ENCODE measurements around the gene EHBP1.

EHBP1 gene

GRCh38 chr2:63049211-63049969, 343.9 kb downstream of the EHBP1 start:
- peak overlapping the region; percentile 54 for H3K27ac Mint-ChIP-seq
- no peaks in the 10 kb centered on the region for H3K9me3 Mint-ChIP-seq
- peak overlapping the region; percentile 85 for H3K4me3 Mint-ChIP-seq
- H3K36me3 Mint-ChIP-seq, result peaks cover 5% of the 10 kb centered on the region
- ATAC-seq, result no peak
- DNase-seq (ENCODE audit: low spot score in 2 of 2), result no peak
- H3K4me1 Mint-ChIP-seq, result peaks cover 50% of the 10 kb centered on the region

GRCh38 chr2:63049970-63050333, 344.4 kb downstream of the EHBP1 start:
- Mint-ChIP-seq H3K27ac (peak overlapping the region; percentile 54), H3K4me1 (peaks cover 55% of the 10 kb centered on the region), H3K36me3 (peaks cover 4% of the 10 kb centered on the region), H3K4me3 (peak overlapping the region; percentile 85), H3K9me3 (no peaks in the 10 kb centered on the region)
- ATAC-seq, result peak; percentile 41
- no peak for DNase-seq (ENCODE audit: low spot score in 2 of 2)

DNA sequence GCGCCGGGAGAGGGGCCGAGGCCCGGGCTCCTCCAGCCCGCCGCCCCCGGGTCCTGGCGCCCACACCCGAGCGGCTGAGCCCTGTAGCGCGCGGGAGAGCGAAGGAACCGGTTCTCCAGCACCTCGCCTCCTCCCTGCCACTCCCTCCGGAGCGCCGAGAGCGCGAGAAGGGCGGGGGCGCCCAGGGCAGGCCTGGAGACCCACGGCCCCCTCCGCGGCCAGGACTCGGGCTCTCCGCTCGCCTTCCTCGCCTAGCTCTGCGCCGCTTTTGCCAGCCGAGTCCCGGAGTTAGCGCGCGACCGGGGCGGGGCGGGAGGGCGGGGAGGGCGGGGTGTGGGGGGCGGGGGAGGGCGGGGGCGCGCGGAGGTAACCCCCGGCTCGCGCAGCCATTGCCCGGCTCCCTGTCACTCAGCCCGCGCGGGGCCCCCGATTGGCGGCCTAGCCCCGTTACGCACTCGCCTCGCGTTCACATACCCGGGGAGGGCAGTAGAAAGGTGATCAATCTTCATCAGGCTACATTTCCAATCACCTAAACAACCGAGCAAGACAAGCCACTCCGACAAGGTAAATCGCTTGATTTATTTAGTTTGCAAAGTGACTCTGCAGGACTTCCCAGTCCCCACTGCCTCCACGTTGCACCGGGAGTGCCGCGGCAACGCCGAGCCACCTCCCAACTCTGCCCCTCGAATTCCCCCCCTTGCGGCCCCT, 345.0 kb downstream of the EHBP1 start, which contains the start of gene OTX1:
OTX1 (plus strand) TSS at position 497 of the 708 bp plus-strand sequence. CDS start 2,161 bp downstream, outside the sequence.
- Mint-ChIP-seq H3K4me3 (peak within 1 kb of the TSS; percentile 85), H3K27ac (peak within 1 kb of the TSS; percentile 54), H3K36me3 (no peaks in the 10 kb centered on the region), H3K4me1 (peaks cover 61% of the 10 kb centered on the region), H3K9me3 (no peaks in the 10 kb centered on the region)
- DNase-seq (ENCODE audit: low spot score in 2 of 2), result peak in 1 of 2 donors; percentile 84
- peak; percentile 86 for ATAC-seq

GRCh38 chr2:63051042-63051794, 345.7 kb downstream of the EHBP1 start:
- no peak for ATAC-seq
- Mint-ChIP-seq H3K27ac (no peak overlapping the region), H3K4me3 (peak overlapping the region; percentile 85), H3K4me1 (peaks cover 68% of the 10 kb centered on the region), H3K36me3 (no peaks in the 10 kb centered on the region), H3K9me3 (no peaks in the 10 kb centered on the region)
- peak in 1 of 2 donors; percentile 59 for DNase-seq (ENCODE audit: low spot score in 2 of 2)

GRCh38 chr2:63051795-63052333, 346.4 kb downstream of the EHBP1 start:
- Mint-ChIP-seq H3K9me3 (no peaks in the 10 kb centered on the region), H3K36me3 (no peaks in the 10 kb centered on the region), H3K4me1 (peaks cover 75% of the 10 kb centered on the region), H3K4me3 (peak overlapping the region; percentile 85), H3K27ac (no peak overlapping the region)
- DNase-seq (ENCODE audit: low spot score in 2 of 2), result no peak
- ATAC-seq, result no peak

- DNase-seq (ENCODE audit: low spot score in 2 of 2), result no peak
- Mint-ChIP-seq H3K4me3 (peak overlapping the region; percentile 85), H3K9me3 (no peaks in the 10 kb centered on the region), H3K4me1 (peaks cover 81% of the 10 kb centered on the region), H3K27ac (no peak overlapping the region), H3K36me3 (no peaks in the 10 kb centered on the region)
- ATAC-seq, result no peak
Observed at GRCh38 chr2:63052411-63053080, 347.0 kb downstream of the EHBP1 start.

GRCh38 chr2:63053081-63053888, 347.8 kb downstream of the EHBP1 start:
- no peak overlapping the region for H3K27ac Mint-ChIP-seq
- H3K4me3 Mint-ChIP-seq, result peak overlapping the region; percentile 52
- peaks cover 83% of the 10 kb centered on the region for H3K4me1 Mint-ChIP-seq
- H3K9me3 Mint-ChIP-seq, result no peaks in the 10 kb centered on the region
- H3K36me3 Mint-ChIP-seq, result no peaks in the 10 kb centered on the region
- ATAC-seq, result no peak
- DNase-seq (ENCODE audit: low spot score in 2 of 2), result no peak

GRCh38 chr2:63053889-63054602, 348.5 kb downstream of the EHBP1 start:
- Mint-ChIP-seq H3K4me1 (peaks cover 80% of the 10 kb centered on the region), H3K4me3 (peak overlapping the region; percentile 52), H3K9me3 (no peaks in the 10 kb centered on the region), H3K27ac (no peak overlapping the region), H3K36me3 (no peaks in the 10 kb centered on the region)
- DNase-seq (ENCODE audit: low spot score in 2 of 2) (peak in 1 of 2 donors; percentile 75), ATAC-seq (no peak)

GRCh38 chr2:63054841-63055225, 349.3 kb downstream of the EHBP1 start:
- H3K36me3 Mint-ChIP-seq, result no peaks in the 10 kb centered on the region
- H3K4me1 Mint-ChIP-seq, result peaks cover 75% of the 10 kb centered on the region
- DNase-seq (ENCODE audit: low spot score in 2 of 2), result no peak

DNA sequence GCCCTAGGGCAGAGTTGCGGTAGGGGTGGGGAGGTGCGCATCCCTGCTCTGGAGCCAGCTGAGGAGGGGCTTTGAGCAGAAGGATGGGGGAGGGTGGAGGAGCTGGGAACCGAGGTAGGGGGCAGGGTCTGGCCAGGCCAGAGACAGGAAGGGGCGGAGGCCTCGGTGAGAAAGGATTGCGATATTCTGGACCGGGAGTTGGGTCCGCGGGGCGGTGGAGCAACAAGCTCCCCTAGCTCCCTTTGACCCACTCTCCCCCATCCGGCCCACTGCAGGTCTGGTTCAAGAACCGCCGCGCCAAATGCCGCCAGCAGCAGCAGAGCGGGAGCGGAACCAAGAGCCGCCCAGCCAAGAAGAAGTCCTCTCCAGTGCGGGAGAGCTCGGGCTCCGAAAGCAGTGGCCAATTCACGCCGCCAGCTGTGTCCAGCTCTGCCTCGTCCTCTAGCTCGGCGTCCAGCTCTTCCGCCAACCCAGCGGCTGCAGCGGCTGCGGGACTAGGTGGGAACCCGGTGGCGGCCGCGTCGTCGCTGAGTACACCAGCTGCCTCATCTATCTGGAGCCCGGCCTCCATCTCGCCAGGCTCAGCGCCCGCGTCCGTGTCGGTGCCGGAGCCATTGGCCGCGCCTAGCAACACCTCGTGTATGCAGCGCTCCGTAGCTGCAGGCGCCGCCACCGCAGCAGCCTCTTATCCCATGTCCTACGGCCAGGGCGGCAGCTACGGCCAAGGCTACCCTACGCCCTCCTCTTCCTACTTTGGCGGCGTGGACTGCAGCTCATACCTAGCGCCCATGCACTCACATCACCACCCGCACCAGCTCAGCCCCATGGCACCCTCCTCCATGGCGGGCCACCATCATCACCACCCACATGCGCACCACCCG, 350.0 kb downstream of the EHBP1 start:
- DNase-seq (ENCODE audit: low spot score in 2 of 2), result no peak

More at GRCh38 chr2:63054841-63055225, 349.3 kb downstream of the EHBP1 start:
- H3K9me3 Mint-ChIP-seq, result no peaks in the 10 kb centered on the region
- no peak overlapping the region for H3K27ac Mint-ChIP-seq
- H3K4me3 Mint-ChIP-seq, result peak overlapping the region; percentile 52
- no peak for ATAC-seq

DNA sequence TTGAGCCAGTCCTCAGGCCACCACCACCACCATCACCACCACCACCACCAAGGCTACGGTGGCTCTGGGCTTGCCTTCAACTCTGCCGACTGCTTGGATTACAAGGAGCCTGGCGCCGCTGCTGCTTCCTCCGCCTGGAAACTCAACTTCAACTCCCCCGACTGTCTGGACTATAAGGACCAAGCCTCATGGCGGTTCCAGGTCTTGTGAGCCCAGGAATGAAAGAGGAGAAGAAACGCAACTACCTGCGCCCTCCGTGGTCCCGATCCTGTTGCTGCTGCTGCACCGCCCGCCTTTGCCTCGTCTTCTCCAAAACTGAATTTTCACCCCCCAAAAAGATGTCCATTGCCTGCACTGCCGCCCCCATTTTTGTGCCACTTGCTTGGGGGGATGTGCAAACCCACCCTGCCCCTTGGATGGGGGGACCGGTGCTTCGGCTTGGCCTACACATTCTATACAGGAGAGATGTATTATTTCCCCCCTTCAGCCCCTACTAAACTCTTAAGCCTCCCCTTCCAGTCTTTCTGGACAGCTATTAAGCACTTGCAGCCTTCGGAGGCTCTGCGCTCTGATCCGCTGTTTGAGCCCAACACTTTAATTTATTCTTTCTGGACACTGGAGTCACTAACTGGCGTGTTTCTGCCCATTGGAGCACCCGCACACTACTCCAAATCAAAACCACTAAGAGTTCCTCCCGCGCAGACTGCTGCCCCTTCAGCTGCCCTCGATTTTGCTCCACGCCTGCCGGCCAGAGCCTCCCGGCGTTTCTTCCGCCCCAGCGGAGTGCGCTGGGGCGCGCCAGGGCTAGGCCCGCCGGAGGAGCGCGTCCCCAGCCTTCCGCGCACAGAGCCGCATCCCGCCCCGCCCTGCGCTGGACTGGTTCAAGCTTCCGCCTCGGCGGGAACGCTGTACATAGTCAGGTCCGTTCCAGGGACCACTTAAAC, 350.9 kb downstream of the EHBP1 start:
- DNase-seq (ENCODE audit: low spot score in 2 of 2) (no peak), ATAC-seq (peak; percentile 61)
- Mint-ChIP-seq H3K4me1 (peaks cover 64% of the 10 kb centered on the region), H3K9me3 (no peaks in the 10 kb centered on the region), H3K27ac (no peak overlapping the region), H3K36me3 (no peaks in the 10 kb centered on the region), H3K4me3 (peak overlapping the region; percentile 52)

More for the DNA sequence above, 350.0 kb downstream of the EHBP1 start:
- peak; percentile 2 for ATAC-seq
- no peak overlapping the region for H3K27ac Mint-ChIP-seq
- H3K36me3 Mint-ChIP-seq, result no peaks in the 10 kb centered on the region
- no peaks in the 10 kb centered on the region for H3K9me3 Mint-ChIP-seq
- H3K4me3 Mint-ChIP-seq, result peak overlapping the region; percentile 52
- H3K4me1 Mint-ChIP-seq, result peaks cover 72% of the 10 kb centered on the region

Measured in stimulated activated effector memory CD8-positive, alpha-beta T cell treated with anti-CD3 and anti-CD28 coated beads, Interleukin-12 subunit alpha, Interleukin-12 subunit beta, amount 100 ng/mL, for 72 hours (primary cell).